ENCODE measurements around the gene ELF4.

Gene ELF4

DNA sequence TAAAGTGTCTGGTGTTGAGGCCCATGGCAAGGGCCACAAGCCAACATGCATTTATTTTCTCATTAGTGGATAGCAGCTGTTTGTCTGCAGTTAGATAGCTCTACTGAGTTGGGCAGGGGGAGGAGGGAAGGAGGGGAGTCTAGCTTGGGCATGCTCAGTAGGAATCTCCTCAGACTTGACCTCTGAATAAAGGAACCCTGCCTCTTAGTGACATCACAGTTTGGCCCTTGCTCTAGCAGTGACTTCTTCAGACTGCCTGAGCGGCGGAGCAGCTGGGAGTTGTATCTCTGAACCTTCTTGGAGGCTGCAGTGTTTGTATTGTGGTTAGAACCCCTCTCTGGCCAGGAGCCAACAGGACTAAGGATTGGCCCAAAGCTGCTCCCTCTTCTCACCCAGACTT, 70.5 kb downstream of the ELF4 start:
- no peak for DNase-seq

- DNase-seq = no peak
These were observed 76.1 kb downstream of the ELF4 start for GRCh38 chrX:130034178-130034577.

- no peak for DNase-seq
These were observed 77.7 kb downstream of the ELF4 start for GRCh38 chrX:130032552-130032951.

GRCh38 chrX:130030826-130031225, 79.5 kb downstream of the ELF4 start:
- no peak for DNase-seq

DNA sequence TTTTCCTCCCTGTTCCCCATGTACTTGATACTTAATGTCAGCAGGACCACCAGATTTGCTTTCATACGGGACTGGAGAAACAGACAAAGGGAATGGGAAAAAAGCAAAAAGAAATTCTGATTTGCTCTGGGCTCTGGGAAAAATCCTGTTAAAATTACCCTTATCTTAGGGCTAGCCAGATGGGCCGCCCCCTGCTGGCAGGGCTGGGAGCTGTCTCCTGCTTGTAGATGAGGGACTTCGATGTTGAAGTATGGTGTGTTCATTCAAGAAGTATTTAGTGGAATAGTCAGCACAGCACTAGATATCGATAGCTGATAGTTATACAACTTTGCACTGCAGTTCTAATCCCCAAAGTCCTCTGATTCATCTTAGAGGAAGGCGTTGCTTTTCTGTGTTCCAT, 82.1 kb downstream of the ELF4 start:
- DNase-seq = no peak

- DNase-seq = no peak
These were observed 82.7 kb downstream of the ELF4 start for GRCh38 chrX:130027569-130027968.

GRCh38 chrX:130025256-130025655, 85.0 kb downstream of the ELF4 start:
- no peak for DNase-seq

DNA sequence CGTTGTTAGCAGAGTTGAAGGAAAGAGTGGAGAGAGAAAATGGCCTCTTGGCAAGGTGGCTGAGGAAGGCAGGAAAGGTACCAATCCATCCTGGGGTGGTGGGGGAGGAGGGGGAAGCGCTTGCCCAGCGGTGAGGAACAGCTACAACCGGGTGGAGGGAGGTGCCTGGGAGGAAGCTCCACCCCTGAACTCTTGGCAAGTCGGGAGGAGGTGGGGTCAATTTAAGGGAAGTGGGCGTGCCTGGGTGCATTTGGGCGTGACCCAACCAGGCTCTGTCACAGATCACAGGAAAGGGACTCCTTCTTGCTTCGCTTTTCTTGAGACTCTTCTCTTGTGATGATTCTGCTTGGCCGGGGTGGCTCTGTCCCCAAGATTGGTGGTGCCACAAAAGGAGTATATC, 86.2 kb downstream of the ELF4 start:
- DNase-seq = no peak

GRCh38 chrX:130020661-130021324, 89.5 kb downstream of the ELF4 start:
- no peak for DNase-seq

GRCh38 chrX:130018143-130018542, 92.2 kb downstream of the ELF4 start:
- no peak for DNase-seq

- DNase-seq = no peak
These were observed 95.1 kb downstream of the ELF4 start for GRCh38 chrX:130015181-130015580.

Data from NCI-H1417 treated with DMSO at 0.1 percent for 48 hours (cell line).